Prostate gland (tissue), 2 donors: Measurements from ENCODE around the gene MEA1.

Experiments
- CTCF ChIP-seq, 4 experiments: fragments of 200-600 bp in 2 of 4; fragments of 450-650 bp in 2 of 4; sonication (generic) in 2 of 4; IDR thresholded peaks; 1 replicate in 3 of 4; 2 replicates in 1 of 4; pipeline ENCODE4 v1.5.1; 2016 to 2019; ENCODE audit warnings: antibody characterized with exemption in 4 of 4, mild to moderate bottlenecking in 2 of 4, moderate library complexity in 2 of 4
- POLR2A ChIP-seq: fragments of 450-650 bp; IDR thresholded peaks from one replicate; pipeline ENCODE4 v1.6.1; 2016; ENCODE audit warnings: antibody characterized with exemption, mild to moderate bottlenecking
- POLR2AphosphoS5 ChIP-seq: sonication (generic); formaldehyde crosslinking; IDR thresholded peaks from one replicate; pipeline ENCODE4 v1.6.1; 2017; ENCODE audit warnings: antibody characterized with exemption

GRCh38 chr6:42963179-42963854 is 50.4 kb downstream of the MEA1 start:
- no peak for TF ChIP-seq CTCF (IDR thresholded peaks at IDR 0.05)
- TF ChIP-seq POLR2A, result no peak
- TF ChIP-seq POLR2AphosphoS5, result no peak
